ENCODE data around the gene HGFAC.

HGFAC gene

DNA sequence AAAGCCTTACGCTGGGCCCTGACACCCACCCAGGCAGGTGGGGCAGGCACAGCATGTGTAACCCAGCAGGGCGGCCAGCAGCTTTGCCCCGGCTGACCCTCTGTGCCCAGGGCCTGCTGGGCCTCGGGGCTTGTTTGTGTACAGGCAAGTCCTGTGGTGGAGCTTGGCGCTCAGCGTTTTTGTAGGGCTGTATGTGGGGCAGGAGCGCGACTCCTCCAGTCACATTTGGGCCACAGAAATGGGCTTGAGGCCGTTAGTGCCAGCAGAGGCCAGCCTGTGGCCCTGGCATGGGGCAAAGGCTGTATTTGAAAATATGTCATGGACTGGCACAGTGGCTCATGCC, 14.7 kb upstream of the HGFAC start:
- FAIRE-seq = no peak

- no peak for FAIRE-seq
Observed at GRCh38 chr4:3427706-3428446, 13.9 kb upstream of the HGFAC start.

DNA sequence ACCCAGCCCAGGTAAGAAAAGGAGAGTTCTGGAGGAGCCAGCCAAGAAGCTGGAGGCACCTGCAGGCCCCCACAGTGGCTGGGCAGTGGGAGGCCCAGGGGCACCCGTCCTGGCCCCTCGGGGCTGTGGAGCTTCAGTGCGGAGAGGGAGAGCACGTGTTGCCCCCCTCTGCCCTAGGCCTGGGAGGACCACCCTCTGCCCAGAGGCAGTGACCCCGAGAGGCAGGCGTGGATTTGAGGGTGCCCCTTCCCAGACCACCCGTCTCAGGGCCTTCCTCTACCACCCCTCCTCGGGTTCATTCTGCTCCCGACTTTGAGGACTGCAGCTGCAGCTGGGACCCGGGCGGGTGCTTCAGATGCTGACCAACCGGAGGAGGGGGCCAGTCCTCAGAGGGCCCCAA, 12.1 kb upstream of the HGFAC start:
- FAIRE-seq = no peak

GRCh38 chr4:3430524-3430923, 11.2 kb upstream of the HGFAC start:
- no peak for FAIRE-seq

- FAIRE-seq = no peak
Observed at GRCh38 chr4:3431446-3431993, 10.2 kb upstream of the HGFAC start.

DNA sequence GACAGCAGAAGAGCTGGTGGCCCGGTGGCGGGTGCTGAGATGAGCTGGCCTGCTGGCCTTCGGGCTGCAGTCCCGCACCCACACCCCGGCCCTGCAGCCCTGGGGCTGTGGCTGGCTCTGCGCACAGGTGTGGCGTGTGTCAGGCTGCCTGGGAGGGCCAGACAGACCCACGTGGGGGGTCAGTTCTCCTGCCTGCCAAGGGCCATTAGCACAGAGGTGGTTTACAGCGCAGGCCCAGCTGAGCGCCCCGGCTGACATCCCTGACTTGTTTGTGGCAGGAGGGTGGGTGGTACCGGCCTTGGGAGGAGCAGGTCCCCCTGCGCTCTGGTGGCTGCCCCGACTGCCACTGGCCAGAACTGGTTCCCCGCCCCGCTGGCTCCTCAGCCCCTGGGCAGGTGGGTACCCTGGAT, 9.4 kb upstream of the HGFAC start:
- FAIRE-seq = no peak

GRCh38 chr4:3433138-3433869, 8.5 kb upstream of the HGFAC start:
- no peak for FAIRE-seq

- no peak for FAIRE-seq
Observed at GRCh38 chr4:3434881-3435685, 6.7 kb upstream of the HGFAC start.

DNA sequence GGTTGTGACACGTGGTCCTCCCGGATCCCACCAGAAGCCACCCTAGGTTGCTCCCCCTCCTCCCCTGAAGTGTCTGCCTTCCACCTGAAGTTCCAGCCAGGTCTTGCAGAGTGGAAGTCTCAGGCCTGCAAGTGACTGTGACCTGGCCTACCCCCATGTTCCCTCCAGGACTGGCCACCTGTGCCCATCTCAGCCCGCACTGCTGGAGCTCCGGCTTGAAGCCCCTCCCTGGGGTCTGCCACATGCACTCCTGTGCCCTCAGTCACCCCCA, 6.1 kb upstream of the HGFAC start:
- FAIRE-seq = no peak

GRCh38 chr4:3436048-3436797, 5.5 kb upstream of the HGFAC start:
- no peak for FAIRE-seq

- no peak for FAIRE-seq
Observed at GRCh38 chr4:3436798-3437581, 4.8 kb upstream of the HGFAC start.

DNA sequence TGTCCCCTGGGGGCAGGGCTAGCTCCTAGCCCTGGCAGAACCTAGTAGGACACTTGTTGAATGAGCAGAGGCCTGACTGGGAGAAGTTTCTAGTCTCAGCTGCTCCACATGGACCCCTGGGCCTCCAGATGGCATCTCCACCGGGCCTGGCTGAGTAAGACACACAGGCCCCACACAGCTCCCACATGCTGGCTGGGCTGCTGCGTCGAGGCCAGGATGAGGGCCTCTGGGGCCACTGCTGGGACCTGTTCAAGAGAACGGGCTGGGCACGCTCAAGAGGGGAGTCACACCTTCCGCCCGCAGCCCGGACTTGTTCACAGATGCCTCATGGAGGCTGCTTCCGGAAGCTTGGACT, 4.2 kb upstream of the HGFAC start:
- no peak for FAIRE-seq

DNA sequence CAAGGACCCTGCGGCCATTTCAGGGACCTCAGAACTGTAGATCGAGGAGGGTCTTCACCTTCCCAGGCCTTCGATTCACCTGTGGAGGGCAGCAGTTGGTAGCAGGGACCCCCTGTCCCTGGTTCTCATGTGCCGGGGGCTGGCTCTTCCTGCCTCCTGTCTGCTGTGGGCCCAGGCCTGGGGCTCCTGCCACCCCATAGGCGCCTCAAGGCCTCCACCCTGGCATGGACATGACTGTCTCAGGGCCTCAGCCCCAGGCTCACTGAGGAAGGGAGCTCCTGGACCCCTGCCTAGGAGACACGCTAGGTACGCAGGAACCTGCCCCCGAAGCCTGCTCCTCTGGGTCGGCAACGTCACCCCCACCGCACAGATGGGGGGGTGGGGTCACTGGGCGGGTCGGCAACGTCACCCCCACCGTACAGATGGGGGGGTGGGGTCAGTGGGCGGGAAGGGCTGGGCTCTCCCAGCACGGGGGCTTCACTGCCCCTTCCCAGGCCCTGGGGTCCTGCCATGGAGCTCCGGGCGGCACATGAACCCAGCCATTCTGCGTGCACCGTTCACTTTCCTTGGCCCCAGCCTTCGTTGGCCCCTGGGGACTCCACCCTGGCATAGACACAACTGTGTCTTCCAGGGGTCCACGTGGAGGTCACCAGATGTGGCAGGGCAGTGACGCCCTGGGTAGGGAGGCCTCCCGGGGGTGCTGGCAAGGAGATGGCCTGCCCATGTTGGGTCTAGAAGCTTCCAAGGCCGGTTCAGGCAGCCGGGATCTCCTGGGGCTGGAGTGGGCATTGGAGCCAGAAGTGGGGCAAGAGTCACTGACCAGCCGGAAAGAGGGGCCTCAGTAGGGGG, 3.5 kb upstream of the HGFAC start:
- no peak for FAIRE-seq

DNA sequence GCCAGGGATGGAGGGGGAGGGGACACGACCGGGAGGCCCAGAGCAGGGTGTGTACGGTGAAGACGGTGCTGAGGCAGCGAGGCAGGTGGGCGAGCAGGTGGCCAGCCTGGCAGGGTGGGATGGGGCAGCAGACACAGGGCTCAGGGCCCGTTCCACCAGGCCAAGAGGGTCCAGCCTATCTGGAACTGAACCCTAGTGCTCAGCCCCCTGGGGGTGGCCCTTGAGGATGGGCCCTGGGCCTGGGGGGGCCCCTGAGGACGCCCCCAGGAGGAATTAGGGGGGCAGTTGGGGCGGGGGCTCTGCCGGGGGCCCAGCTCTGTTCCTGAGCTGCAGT, 3.0 kb upstream of the HGFAC start:
- no peak for FAIRE-seq

GRCh38 chr4:3439391-3439790, 2.4 kb upstream of the HGFAC start:
- no peak for FAIRE-seq

DNA sequence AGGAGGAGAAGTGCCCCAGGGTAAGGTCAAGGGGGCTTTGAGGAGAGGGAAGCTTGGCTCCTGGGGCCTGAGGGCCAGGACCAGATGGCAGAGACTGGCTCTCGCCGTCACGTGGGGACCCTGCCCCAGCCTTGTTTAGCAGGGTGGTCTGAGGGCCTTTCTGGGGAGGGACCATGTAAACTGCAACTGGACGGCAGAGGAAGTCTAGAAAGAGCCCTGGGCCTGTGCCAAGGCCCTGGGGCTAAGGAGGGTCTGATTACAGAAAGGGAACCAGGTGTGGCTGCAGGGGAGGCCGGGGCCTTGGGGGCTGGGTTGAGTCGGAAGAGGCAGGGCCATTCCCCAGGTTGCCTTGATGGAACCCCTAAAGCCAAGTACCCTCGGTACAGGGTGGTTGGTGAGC, 1.8 kb upstream of the HGFAC start:
- FAIRE-seq = no peak

DNA sequence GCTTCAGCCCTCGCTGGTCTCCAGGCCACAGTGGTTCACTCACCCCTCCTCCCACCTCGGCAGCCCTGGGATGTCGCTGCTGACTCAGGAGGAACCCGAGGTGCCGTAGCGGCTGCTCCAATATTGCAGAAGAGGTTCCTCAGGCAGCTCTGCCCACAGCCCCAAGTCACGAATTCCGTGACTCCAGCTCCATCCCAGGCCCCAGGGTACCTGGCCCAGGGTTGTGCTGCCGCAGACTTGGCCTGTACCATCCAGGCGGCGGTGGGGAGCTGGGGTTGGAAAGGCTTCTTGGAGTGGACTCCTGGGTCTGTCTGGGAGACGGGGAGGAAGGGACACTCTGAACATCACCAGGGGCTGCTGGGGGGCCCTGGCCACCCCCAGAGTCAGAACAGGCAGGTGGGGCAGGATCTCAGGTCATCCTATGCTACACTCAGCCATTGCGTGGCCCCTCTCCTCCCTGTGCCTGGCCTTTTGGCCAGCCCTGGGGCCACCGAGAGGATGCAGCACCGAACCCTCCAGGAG, 728 bp upstream of the HGFAC start:
- FAIRE-seq = no peak

DNA sequence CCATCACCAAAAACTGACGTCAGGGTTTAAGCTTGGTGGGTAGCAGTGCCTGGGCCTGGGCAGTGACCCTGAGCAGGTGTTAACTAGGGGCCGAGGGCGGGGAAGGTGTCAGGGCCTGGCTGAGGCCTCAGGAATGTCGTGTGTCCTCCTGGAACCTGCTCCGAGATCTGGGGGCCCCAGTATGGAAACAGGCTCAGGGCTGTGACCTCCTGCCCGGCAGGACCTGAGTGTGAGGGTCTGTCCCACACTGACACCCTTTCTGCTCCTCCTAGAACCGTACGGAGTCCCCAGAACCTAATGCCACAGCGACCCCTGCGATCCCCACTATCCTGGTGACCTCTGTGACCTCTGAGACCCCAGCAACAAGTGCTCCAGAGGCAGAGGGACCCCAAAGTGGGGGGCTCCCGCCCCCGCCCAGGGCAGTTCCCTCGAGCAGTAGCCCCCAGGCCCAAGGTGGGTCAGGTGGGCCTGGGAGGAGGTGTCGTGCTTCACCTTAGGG, 741 bp downstream of the HGFAC start:
- FAIRE-seq = no peak

- no peak for FAIRE-seq
Observed at GRCh38 chr4:3442959-3443749, 1.4 kb downstream of the HGFAC start.

- FAIRE-seq = no peak
Observed at GRCh38 chr4:3443750-3444309, 2.1 kb downstream of the HGFAC start.

Data from TTC549 (cell line).